Gastrocnemius medialis (tissue), 4 donors: ENCODE measurements around the gene CD200R1. TPM values are rescaled to one million over a fixed set of nuclear protein-coding genes. Genes with fewer than 3 reads are reported as not detected.
A peak's percentile ranks its signal among the peaks of the same experiment; 100 is the strongest.

Experiments
- ATAC-seq, 2 donors: fragments of 150-250 bp; one replicate each; pipeline ENCODE4 v1.9.1; 2016
- DNase-seq, 2 donors: peaks; one replicate each; pipeline ENCODE4 v3.0.0-alpha.2; 2019
- H3K27ac ChIP-seq, 4 donors: fragments of 200-600 bp; sonication (generic); 1 replicate in 1 of 4; 2 replicates in 3 of 4; pipeline ENCODE4 v1.5.1; 2016 to 2018; ENCODE audit warnings: mild to moderate bottlenecking in 2 of 4, moderate library complexity in 1 of 4
- H3K27me3 ChIP-seq, 3 donors: fragments of 200-600 bp; sonication (generic) in 2 of 3; 1 replicate in 1 of 3; 2 replicates in 2 of 3; pipeline versions ENCODE4 v1.5.1 to v1.6.0; 2016 to 2019; ENCODE audit warnings: mild to moderate bottlenecking in 1 of 3, moderate library complexity in 1 of 3
- H3K36me3 ChIP-seq, 2 donors: fragments of 200-600 bp; sonication (generic) in 1 of 2; one replicate each; pipeline ENCODE4 v1.5.1; 2017 to 2018
- H3K4me1 ChIP-seq, 2 donors: fragments of 200-600 bp; sonication (generic) in 1 of 2; one replicate each; pipeline ENCODE4 v1.5.1; 2016 to 2017; ENCODE audit warnings: mild to moderate bottlenecking in 2 of 2
- H3K4me3 ChIP-seq, 4 donors: fragments of 200-600 bp; sonication (generic) in 3 of 4; 1 replicate in 1 of 4; 2 replicates in 3 of 4; pipeline ENCODE4 v1.5.1; 2016 to 2019; ENCODE audit warnings: mild to moderate bottlenecking in 2 of 4
- H3K9me3 ChIP-seq, 3 donors: fragments of 200-600 bp; sonication (generic) in 2 of 3; 1 replicate in 1 of 3; 2 replicates in 2 of 3; pipeline ENCODE4 v1.5.1; 2016 to 2019
- POLR2A ChIP-seq, 2 donors: fragments of 450-650 bp; IDR thresholded peaks; one replicate each; pipeline ENCODE4 v1.6.1; 2017; ENCODE audit warnings: antibody characterized with exemption in 2 of 2, mild to moderate bottlenecking in 2 of 2, moderate library complexity in 2 of 2
- in situ Hi-C, 4 donors: fragments of 200-750 bp; cut with MboI; loops; one replicate each; pipeline versions ENCODE4 v1.15.0 to v1.8.0; 2017; ENCODE audit warnings: low sequenced_read_pairs in 4 of 4
- intact Hi-C: fragments of 100-400 bp; cut with DNase I; formaldehyde crosslinking; loops from one replicate; pipeline ENCODE4 v1.15.1; 2023; ENCODE audit warnings: low total_unique reads
- total RNA-seq, 4 donors: library from RNA; depleted of rRNA; stranded (reverse); fragments of >200 nt; gene quantifications; one replicate each; pipeline versions ENCODE4 v1.1.0 to v1.2.3, GENCODE V29; 2016
- TF ChIP-seq, protein P1 (sequence below), 5 experiments: fragments of 450-650 bp in 3 of 5; fragments of 200-600 bp in 2 of 5; sonication (generic) in 2 of 5; IDR thresholded peaks in 4 of 5; conservative IDR thresholded peaks in 1 of 5; 1 replicate in 4 of 5; 2 replicates in 1 of 5; pipeline ENCODE4 v1.5.1; 2016 to 2019; ENCODE audit warnings: antibody characterized with exemption in 5 of 5, mild to moderate bottlenecking in 3 of 5, moderate library complexity in 3 of 5

CD200R1 gene
- total RNA-seq, 4 donors from 2014 or later = 0.29 to 0.46 (median 0.40) TPM; not detected in 1

DNA sequence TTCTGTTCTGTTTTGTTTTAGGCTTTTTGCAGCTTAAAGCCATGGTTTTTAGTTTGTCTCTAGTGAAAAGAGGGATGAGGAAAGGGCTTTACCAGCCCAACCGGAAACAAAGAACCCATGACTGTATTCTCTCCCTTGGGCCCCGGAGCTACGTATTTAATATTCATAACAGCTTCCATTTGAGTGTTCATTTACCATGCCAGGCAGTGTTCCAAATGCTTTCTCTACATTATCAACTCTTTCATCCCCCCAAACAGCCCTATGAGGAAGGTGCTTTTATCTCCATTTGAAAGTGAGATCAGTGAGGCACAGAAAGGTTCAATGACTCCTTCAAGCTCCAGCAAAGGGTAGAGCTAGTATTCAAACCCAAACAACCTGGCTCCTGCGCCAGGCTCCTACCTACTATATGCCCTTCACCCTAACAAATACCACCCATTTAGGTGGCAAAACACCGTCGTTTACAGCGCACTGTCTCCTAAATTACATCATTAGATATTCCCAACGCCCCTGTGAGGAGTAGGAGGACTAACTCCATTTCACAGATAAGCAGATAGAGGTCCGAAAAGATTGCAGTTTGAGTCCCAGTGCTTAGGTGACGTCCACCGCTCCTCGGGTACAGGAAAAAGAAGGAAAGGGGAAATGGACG, 43.8 kb upstream of the CD200R1 start:
- Histone ChIP-seq H3K4me3 (peak overlapping the region; percentile 80 to 94 (median 90)), H3K36me3 (peaks cover 0 to 16% of the 10 kb centered on the region in 2 donors), H3K4me1 (peaks cover 12 to 16% of the 10 kb centered on the region in 2 donors), H3K27me3 (no peaks in the 10 kb centered on the region), H3K9me3 (no peaks in the 10 kb centered on the region), H3K27ac (peak overlapping the region; percentile 92 to 97 (median 94))
- TF ChIP-seq POLR2A (IDR thresholded peaks at IDR 0.05) = no peak
- TF ChIP-seq, protein P1, sequence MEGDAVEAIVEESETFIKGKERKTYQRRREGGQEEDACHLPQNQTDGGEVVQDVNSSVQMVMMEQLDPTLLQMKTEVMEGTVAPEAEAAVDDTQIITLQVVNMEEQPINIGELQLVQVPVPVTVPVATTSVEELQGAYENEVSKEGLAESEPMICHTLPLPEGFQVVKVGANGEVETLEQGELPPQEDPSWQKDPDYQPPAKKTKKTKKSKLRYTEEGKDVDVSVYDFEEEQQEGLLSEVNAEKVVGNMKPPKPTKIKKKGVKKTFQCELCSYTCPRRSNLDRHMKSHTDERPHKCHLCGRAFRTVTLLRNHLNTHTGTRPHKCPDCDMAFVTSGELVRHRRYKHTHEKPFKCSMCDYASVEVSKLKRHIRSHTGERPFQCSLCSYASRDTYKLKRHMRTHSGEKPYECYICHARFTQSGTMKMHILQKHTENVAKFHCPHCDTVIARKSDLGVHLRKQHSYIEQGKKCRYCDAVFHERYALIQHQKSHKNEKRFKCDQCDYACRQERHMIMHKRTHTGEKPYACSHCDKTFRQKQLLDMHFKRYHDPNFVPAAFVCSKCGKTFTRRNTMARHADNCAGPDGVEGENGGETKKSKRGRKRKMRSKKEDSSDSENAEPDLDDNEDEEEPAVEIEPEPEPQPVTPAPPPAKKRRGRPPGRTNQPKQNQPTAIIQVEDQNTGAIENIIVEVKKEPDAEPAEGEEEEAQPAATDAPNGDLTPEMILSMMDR (IDR thresholded peaks at IDR 0.05 in 4 of 5, conservative IDR thresholded peaks at IDR 0.05 in 1 of 5) = no peak
- intact Hi-C loops = loop anchor here (1.0 to 10.0 kb wide), 3 partner anchors 27 to 1036 kb away; partner anchors contain the start of genes CCDC191, QTRT2 and USF3
- ATAC-seq = peak; percentile 10 to 26
- in situ Hi-C loops = loop anchor here in 1 of 4 donors (25.0 kb wide), 1 partner anchor 1044 kb away; the partner anchor contains the start of genes CCDC191 and QTRT2
- no peak for DNase-seq

DNA sequence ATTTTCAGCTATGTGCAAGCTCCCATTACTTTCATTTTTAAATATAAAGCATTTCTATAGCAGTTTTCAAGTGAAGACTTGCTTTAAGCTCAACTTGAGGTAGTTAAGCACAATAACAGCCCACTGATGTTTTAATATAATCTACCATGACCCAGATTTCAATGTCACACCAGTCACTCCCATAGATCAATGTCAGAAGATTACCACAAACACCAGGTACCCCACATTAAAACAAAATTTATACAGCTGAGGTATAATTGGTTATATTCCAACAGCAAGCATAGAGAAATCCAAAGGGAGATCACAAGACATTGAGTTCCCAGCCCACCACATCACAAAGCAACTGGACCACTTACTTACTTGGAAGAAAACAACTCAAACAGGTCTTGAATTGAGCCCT, 38.7 kb upstream of the CD200R1 start:
- in situ Hi-C loops (loop anchor here in 1 of 4 donors (25.0 kb wide), 1 partner anchor 1049 kb away; the partner anchor contains the start of genes CCDC191 and QTRT2), intact Hi-C loops (loop anchor here (10.0 kb wide), 1 partner anchor 1041 kb away; the partner anchor contains the start of genes CCDC191 and QTRT2)

DNA sequence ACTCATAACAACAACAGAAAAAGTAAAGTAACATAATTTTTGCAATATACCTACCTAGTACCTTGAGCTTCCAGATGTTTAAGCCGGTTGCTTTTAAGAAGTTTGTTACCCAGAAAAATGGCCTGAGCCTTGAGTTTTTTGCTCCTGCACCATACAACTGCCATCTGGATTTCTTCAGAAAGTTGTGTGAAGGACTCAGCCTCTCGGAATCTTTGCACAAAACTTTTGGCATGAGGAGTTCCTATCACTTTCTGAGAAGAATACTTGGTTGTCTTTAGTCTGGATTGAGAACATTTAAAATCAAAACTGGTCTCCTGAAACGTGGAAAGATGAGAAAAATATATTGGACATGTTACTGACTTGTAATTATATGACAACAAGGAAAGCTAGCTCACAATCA, 33.2 kb upstream of the CD200R1 start:
- no peak for DNase-seq
- ATAC-seq = no peak
- Histone ChIP-seq H3K9me3 (no peaks in the 10 kb centered on the region), H3K27me3 (no peaks in the 10 kb centered on the region), H3K27ac (no peak overlapping the region), H3K36me3 (peaks cover 2 to 85% of the 10 kb centered on the region in 2 donors), H3K4me3 (no peak overlapping the region), H3K4me1 (no peaks in the 10 kb centered on the region)
- in situ Hi-C loops = loop anchor here in 1 of 4 donors (25.0 kb wide), 1 partner anchor 1054 kb away; the partner anchor contains the start of genes CCDC191 and QTRT2
- TF ChIP-seq POLR2A (IDR thresholded peaks at IDR 0.05) = no peak
- TF ChIP-seq, protein P1 (IDR thresholded peaks at IDR 0.05 in 4 of 5, conservative IDR thresholded peaks at IDR 0.05 in 1 of 5) = no peak
- intact Hi-C loops = no loop called here

More for the DNA sequence above, 38.7 kb upstream of the CD200R1 start:
- ATAC-seq = no peak
- Histone ChIP-seq H3K27me3 (no peaks in the 10 kb centered on the region), H3K9me3 (no peaks in the 10 kb centered on the region), H3K4me3 (no peak overlapping the region), H3K36me3 (peaks cover 0 to 47% of the 10 kb centered on the region in 2 donors), H3K4me1 (peaks cover 8% of the 10 kb centered on the region in 2 donors), H3K27ac (no peak overlapping the region)
- no peak for DNase-seq
- no peak for TF ChIP-seq POLR2A (IDR thresholded peaks at IDR 0.05)
- TF ChIP-seq, protein P1 (IDR thresholded peaks at IDR 0.05 in 4 of 5, conservative IDR thresholded peaks at IDR 0.05 in 1 of 5) = no peak

DNA sequence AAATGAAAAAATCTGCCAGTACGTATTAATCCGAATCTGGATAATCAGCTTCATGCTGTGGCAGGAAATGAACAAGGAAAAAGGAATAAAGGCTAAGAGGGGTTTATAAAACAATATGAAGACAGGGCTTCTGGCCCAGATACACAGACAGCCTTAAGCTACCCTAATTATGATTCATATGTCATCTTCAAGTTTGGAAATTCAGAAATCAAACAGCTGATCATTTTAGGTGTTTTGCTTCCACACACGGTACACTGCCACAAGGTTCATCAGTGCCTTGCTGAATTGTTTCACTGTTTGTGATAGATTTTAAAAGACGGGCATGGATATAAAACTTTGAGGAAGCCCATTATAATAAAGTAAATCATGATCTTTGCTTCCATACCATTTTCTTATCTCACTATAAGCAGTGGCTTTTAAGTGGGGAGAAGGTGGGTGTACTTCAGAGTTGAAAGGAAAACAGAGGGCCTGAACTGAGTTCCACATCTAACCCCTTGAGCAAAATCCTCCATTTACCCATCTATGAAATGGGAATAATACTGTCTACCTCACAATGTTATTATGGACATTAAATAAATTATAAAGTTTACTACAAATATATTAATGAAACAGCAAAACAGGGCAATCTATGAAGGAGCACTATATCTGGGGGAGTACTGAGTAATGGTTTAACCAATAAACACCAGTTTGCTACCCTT, 31.6 kb upstream of the CD200R1 start:
- no peaks in the 10 kb centered on the region for H3K27me3 ChIP-seq
- ATAC-seq (no peak), DNase-seq (no peak)
- H3K9me3 ChIP-seq = no peaks in the 10 kb centered on the region
- H3K4me1 ChIP-seq = no peaks in the 10 kb centered on the region
- H3K36me3 ChIP-seq = peaks cover 2 to 80% of the 10 kb centered on the region in 2 donors
- H3K27ac ChIP-seq = no peak overlapping the region
- intact Hi-C loops (no loop called here), in situ Hi-C loops (loop anchor here in 1 of 4 donors (25.0 kb wide), 1 partner anchor 1056 kb away; the partner anchor contains the start of genes CCDC191 and QTRT2)
- H3K4me3 ChIP-seq = no peak overlapping the region
- no peak for TF ChIP-seq POLR2A (IDR thresholded peaks at IDR 0.05)
- TF ChIP-seq, protein P1 (IDR thresholded peaks at IDR 0.05 in 4 of 5, conservative IDR thresholded peaks at IDR 0.05 in 1 of 5) = no peak
